Neural progenitor cell (in vitro differentiated cells): ENCODE data around the gene KCNH1. TPM values are rescaled to one million over a fixed set of nuclear protein-coding genes. Genes with fewer than 3 reads are reported as not detected.

Experiments
- DNase-seq: peaks from one replicate; pipeline ENCODE4 v3.0.0-alpha.2; 2016; ENCODE audit warnings: low spot score
- H2AFZ ChIP-seq: fragments of 200-600 bp; sonication (generic); replicated peaks from 2 replicates; pipeline ENCODE4 v1.6.1; 2016; ENCODE audit warnings: antibody characterized with exemption
- H3F3A ChIP-seq: fragments of 200-600 bp; sonication (generic); 2 replicates; pipeline ENCODE4 v1.6.1; 2016; ENCODE audit warnings: antibody characterized with exemption, low read depth
- H3K27ac ChIP-seq: fragments of 200-600 bp; sonication (generic); 2 replicates; pipeline ENCODE4 v1.5.1; 2016; ENCODE audit warnings: mild to moderate bottlenecking
- H3K27me3 ChIP-seq: fragments of 200-600 bp; sonication (generic); 2 replicates; pipeline ENCODE4 v1.6.1; 2016; ENCODE audit warnings: mild to moderate bottlenecking, moderate library complexity
- H3K36me3 ChIP-seq: fragments of 200-600 bp; sonication (generic); 2 replicates; pipeline ENCODE4 v1.5.1; 2016
- H3K4me1 ChIP-seq: fragments of 200-600 bp; sonication (generic); 2 replicates; pipeline ENCODE4 v1.6.1; 2016; ENCODE audit warnings: mixed run types
- H3K4me2 ChIP-seq: fragments of 200-600 bp; sonication (generic); 2 replicates; pipeline ENCODE4 v1.6.1; 2016
- H3K4me3 ChIP-seq: fragments of 200-600 bp; sonication (generic); 2 replicates; pipeline ENCODE4 v1.5.1; 2016
- H3K79me2 ChIP-seq: fragments of 200-600 bp; sonication (generic); 2 replicates; pipeline ENCODE4 v1.6.1; 2016; ENCODE audit warnings: low read depth
- H3K9ac ChIP-seq: fragments of 200-600 bp; sonication (generic); 2 replicates; pipeline ENCODE4 v1.6.1; 2016
- H3K9me3 ChIP-seq: fragments of 200-600 bp; sonication (generic); 2 replicates; pipeline ENCODE4 v1.5.1; 2016; ENCODE audit warnings: low read depth
- H4K20me1 ChIP-seq: fragments of 200-600 bp; sonication (generic); 2 replicates; pipeline ENCODE4 v1.6.1; 2016; ENCODE audit warnings: low read depth
- H3K27ac Mint-ChIP-seq: 3 replicates; pipeline ENCODE4 v1.8.0; 2021; ENCODE audit warnings: mixed read lengths
- H3K27me3 Mint-ChIP-seq: 2 replicates; pipeline ENCODE4 v1.8.0; 2022; ENCODE audit warnings: low read depth, mild to moderate bottlenecking, inconsistent platforms, moderate library complexity, mixed read lengths; ENCODE audit not compliant: insufficient read depth
- H3K36me3 Mint-ChIP-seq: 3 replicates; pipeline ENCODE4 v1.8.0; 2021; ENCODE audit warnings: mixed read lengths
- H3K4me1 Mint-ChIP-seq: 3 replicates; pipeline ENCODE4 v1.8.0; 2021; ENCODE audit warnings: mixed read lengths
- H3K4me3 Mint-ChIP-seq: 3 replicates; pipeline ENCODE4 v1.8.0; 2021; ENCODE audit warnings: mild to moderate bottlenecking, moderate library complexity, mixed read lengths
- H3K9me3 Mint-ChIP-seq: 3 replicates; pipeline ENCODE4 v1.8.0; 2020; ENCODE audit warnings: mixed read lengths
- EZH2 ChIP-seq: fragments of 200-600 bp; sonication (generic); IDR thresholded peaks from 2 replicates; pipeline ENCODE4 v1.6.1; 2017; ENCODE audit warnings: antibody characterized with exemption, mild to moderate bottlenecking, moderate library complexity
- EZH2phosphoT487 ChIP-seq: fragments of 200-600 bp; sonication (generic); IDR thresholded peaks from 2 replicates; pipeline ENCODE4 v1.6.1; 2017; ENCODE audit warnings: antibody characterized with exemption
- total RNA-seq: library from RNA; depleted of rRNA; stranded (reverse); fragments of >200 nt; gene quantifications from 2 replicates; pipeline ENCODE4 v1.2.3, GENCODE V29; 2015; ENCODE audit warnings: low replicate concordance
- TF ChIP-seq, protein P1 (sequence below): fragments of 200-600 bp; sonication (generic); IDR thresholded peaks from 2 replicates; pipeline ENCODE4 v1.5.1; 2017; ENCODE audit warnings: antibody characterized with exemption, mild to moderate bottlenecking

The KCNH1 gene
- total RNA-seq, 1 donor from 2014 or later, result 1.6 TPM

GRCh38 chr1:210677533-210677932 lies 456.4 kb downstream of the KCNH1 start:
- no peak for DNase-seq
- no peaks in the 10 kb centered on the region for H3K27me3 ChIP-seq
- no peaks in the 10 kb centered on the region for H4K20me1 ChIP-seq
- no peaks in the 10 kb centered on the region for H3K36me3 ChIP-seq
- H3K4me2 ChIP-seq, result no peak overlapping the region
- no peaks in the 10 kb centered on the region for H3K9me3 ChIP-seq
- no peaks in the 10 kb centered on the region for H3K79me2 ChIP-seq
- Mint-ChIP-seq H3K4me3 (no peak overlapping the region), H3K4me1 (no peaks in the 10 kb centered on the region), H3K27ac (no peak overlapping the region), H3K27me3 (no peaks in the 10 kb centered on the region), H3K9me3 (no peaks in the 10 kb centered on the region), H3K36me3 (peaks cover 4% of the 10 kb centered on the region)
- no peak overlapping the region for H3K27ac ChIP-seq
- no peaks in the 10 kb centered on the region for H3F3A ChIP-seq
- TF ChIP-seq EZH2, result no peak
- TF ChIP-seq EZH2phosphoT487, result no peak
- TF ChIP-seq, protein P1, sequence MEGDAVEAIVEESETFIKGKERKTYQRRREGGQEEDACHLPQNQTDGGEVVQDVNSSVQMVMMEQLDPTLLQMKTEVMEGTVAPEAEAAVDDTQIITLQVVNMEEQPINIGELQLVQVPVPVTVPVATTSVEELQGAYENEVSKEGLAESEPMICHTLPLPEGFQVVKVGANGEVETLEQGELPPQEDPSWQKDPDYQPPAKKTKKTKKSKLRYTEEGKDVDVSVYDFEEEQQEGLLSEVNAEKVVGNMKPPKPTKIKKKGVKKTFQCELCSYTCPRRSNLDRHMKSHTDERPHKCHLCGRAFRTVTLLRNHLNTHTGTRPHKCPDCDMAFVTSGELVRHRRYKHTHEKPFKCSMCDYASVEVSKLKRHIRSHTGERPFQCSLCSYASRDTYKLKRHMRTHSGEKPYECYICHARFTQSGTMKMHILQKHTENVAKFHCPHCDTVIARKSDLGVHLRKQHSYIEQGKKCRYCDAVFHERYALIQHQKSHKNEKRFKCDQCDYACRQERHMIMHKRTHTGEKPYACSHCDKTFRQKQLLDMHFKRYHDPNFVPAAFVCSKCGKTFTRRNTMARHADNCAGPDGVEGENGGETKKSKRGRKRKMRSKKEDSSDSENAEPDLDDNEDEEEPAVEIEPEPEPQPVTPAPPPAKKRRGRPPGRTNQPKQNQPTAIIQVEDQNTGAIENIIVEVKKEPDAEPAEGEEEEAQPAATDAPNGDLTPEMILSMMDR, result no peak
- H2AFZ ChIP-seq, result no peak overlapping the region
- no peak overlapping the region for H3K4me3 ChIP-seq
- H3K9ac ChIP-seq, result no peak overlapping the region
- H3K4me1 ChIP-seq, result no peaks in the 10 kb centered on the region

DNA sequence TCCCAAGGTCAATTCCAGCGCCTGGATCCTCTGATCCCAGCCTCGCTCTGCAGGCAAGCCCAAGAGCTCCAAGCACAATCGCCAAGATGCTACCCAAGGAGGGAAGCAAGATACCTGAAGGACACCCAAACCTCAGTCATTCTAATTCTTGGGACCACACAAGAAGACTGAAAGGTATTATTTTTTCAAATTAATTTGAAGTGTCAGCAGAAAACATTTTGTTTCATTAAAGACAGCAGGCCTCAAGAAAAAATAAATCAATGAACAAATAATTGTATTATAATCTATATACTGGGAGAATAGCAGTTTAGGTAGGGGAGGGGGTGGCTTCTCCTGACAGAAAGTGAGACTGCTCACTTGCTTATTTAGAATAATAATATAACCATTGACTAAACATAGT lies 457.4 kb downstream of the KCNH1 start:
- Mint-ChIP-seq H3K4me3 (no peak overlapping the region), H3K36me3 (peaks cover 4% of the 10 kb centered on the region), H3K4me1 (no peaks in the 10 kb centered on the region), H3K9me3 (no peaks in the 10 kb centered on the region), H3K27me3 (no peaks in the 10 kb centered on the region), H3K27ac (no peak overlapping the region)
- Histone ChIP-seq H3K27me3 (no peaks in the 10 kb centered on the region), H4K20me1 (no peaks in the 10 kb centered on the region), H3K9ac (no peak overlapping the region), H3K9me3 (no peaks in the 10 kb centered on the region), H3K4me3 (no peak overlapping the region), H3K79me2 (no peaks in the 10 kb centered on the region), H3K4me2 (no peak overlapping the region), H3K4me1 (no peaks in the 10 kb centered on the region), H3K36me3 (no peaks in the 10 kb centered on the region), H3K27ac (no peak overlapping the region), H2AFZ (no peak overlapping the region), H3F3A (no peaks in the 10 kb centered on the region)
- no peak for DNase-seq
- TF ChIP-seq, protein P1, result no peak
- TF ChIP-seq EZH2phosphoT487, result no peak
- TF ChIP-seq EZH2, result no peak

GRCh38 chr1:210674151-210674550 lies 459.8 kb downstream of the KCNH1 start:
- Mint-ChIP-seq H3K9me3 (no peaks in the 10 kb centered on the region), H3K27me3 (no peaks in the 10 kb centered on the region), H3K4me1 (no peaks in the 10 kb centered on the region), H3K27ac (no peak overlapping the region), H3K4me3 (no peak overlapping the region), H3K36me3 (no peaks in the 10 kb centered on the region)
- Histone ChIP-seq H3K4me1 (no peaks in the 10 kb centered on the region), H3F3A (no peaks in the 10 kb centered on the region), H4K20me1 (no peaks in the 10 kb centered on the region), H3K36me3 (no peaks in the 10 kb centered on the region), H3K9me3 (no peaks in the 10 kb centered on the region), H3K9ac (no peak overlapping the region), H2AFZ (no peak overlapping the region), H3K27ac (no peak overlapping the region), H3K27me3 (no peaks in the 10 kb centered on the region), H3K79me2 (no peaks in the 10 kb centered on the region), H3K4me2 (no peak overlapping the region), H3K4me3 (no peak overlapping the region)
- TF ChIP-seq, protein P1, result no peak
- no peak for DNase-seq

DNA sequence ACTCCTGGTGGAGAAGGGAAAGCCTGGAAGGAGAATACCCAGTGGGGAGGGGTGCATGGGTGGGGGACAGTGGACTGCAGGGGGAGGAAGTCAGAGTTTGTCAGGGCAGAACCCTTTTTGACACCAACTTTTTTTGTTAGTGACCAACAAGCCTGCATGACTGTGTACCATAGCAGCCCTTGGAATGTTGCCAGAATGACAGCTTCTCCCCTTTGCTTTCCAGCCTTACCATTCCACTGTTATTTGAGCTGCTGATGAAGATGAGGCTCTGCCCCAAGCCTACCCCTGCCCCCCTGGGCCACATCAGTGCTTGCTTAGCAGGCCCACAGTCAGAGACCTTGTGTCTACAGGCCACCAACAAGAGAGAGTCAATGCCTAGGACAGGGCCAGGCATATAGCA lies 464.0 kb downstream of the KCNH1 start:
- Mint-ChIP-seq H3K36me3 (no peaks in the 10 kb centered on the region), H3K4me1 (no peaks in the 10 kb centered on the region), H3K27ac (no peak overlapping the region), H3K4me3 (no peak overlapping the region), H3K9me3 (no peaks in the 10 kb centered on the region), H3K27me3 (peaks cover 2% of the 10 kb centered on the region)
- no peak overlapping the region for H3K4me3 ChIP-seq
- TF ChIP-seq EZH2phosphoT487 (no peak), EZH2 (no peak)
- TF ChIP-seq, protein P1, result no peak
- no peaks in the 10 kb centered on the region for H3K4me1 ChIP-seq
- H3K27me3 ChIP-seq, result no peaks in the 10 kb centered on the region
- DNase-seq, result no peak
- no peak overlapping the region for H2AFZ ChIP-seq
- no peaks in the 10 kb centered on the region for H3K79me2 ChIP-seq
- H3K9ac ChIP-seq, result no peak overlapping the region
- H3K9me3 ChIP-seq, result no peaks in the 10 kb centered on the region
- H3K4me2 ChIP-seq, result no peak overlapping the region
- H3K27ac ChIP-seq, result no peak overlapping the region
- no peaks in the 10 kb centered on the region for H3F3A ChIP-seq
- H4K20me1 ChIP-seq, result no peaks in the 10 kb centered on the region
- no peaks in the 10 kb centered on the region for H3K36me3 ChIP-seq
